Brain microvascular endothelial cell (primary cell): ENCODE measurements around the gene AP2A1.

Source experiments
- DNase-seq: peaks from one replicate; pipeline ENCODE4 v3.0.0-alpha.2; 2020
- H3K27ac ChIP-seq: fragments of 250-450 bp; sonication (Bioruptor Pico); 2 replicates; pipeline ENCODE4 v1.5.1; 2020; ENCODE audit warnings: mild to moderate bottlenecking, moderate library complexity
- H3K27me3 ChIP-seq: fragments of 250-450 bp; sonication (Bioruptor Pico); replicated peaks from 2 replicates; pipeline ENCODE4 v1.5.1; 2020; ENCODE audit warnings: mild to moderate bottlenecking
- H3K36me3 ChIP-seq: fragments of 250-450 bp; sonication (Bioruptor Pico); replicated peaks from 2 replicates; pipeline ENCODE4 v1.5.1; 2020; ENCODE audit warnings: mild to moderate bottlenecking
- H3K4me3 ChIP-seq: 2 replicates; pipeline ENCODE4 v1.5.1; 2011; ENCODE audit warnings: low read depth, mild to moderate bottlenecking, control low read depth, low read length, moderate library complexity
- CTCF ChIP-seq: IDR thresholded peaks from 2 replicates; pipeline ENCODE4 v1.5.1; 2011; ENCODE audit warnings: low read depth, mild to moderate bottlenecking, moderate library complexity, low read length, control low read depth, inconsistent platforms; ENCODE audit errors: missing control alignments
- in situ Hi-C: cut with HindIII; loops from 2 replicates; pipeline ENCODE4 v1.10.0; 2017; ENCODE audit warnings: low sequenced_read_pairs, low pct_ligation_motif_present

Gene AP2A1

GRCh38 chr19:49790866-49791265 is 24.1 kb downstream of the AP2A1 start:
- H3K27me3 ChIP-seq, result no peaks in the 10 kb centered on the region
- H3K27ac ChIP-seq, result no peak overlapping the region
- no peak for DNase-seq
- no peak overlapping the region for H3K4me3 ChIP-seq
- peaks cover 46% of the 10 kb centered on the region for H3K36me3 ChIP-seq
- no peak for TF ChIP-seq CTCF
- in situ Hi-C loops, result no loop called here

GRCh38 chr19:49791776-49792445 is 25.1 kb downstream of the AP2A1 start:
- no peak for TF ChIP-seq CTCF
- H3K4me3 ChIP-seq, result no peak overlapping the region
- H3K36me3 ChIP-seq, result peaks cover 57% of the 10 kb centered on the region
- no peaks in the 10 kb centered on the region for H3K27me3 ChIP-seq
- in situ Hi-C loops, result no loop called here
- no peak for DNase-seq
- no peak overlapping the region for H3K27ac ChIP-seq

- in situ Hi-C loops, result no loop called here
- Histone ChIP-seq H3K36me3 (peaks cover 58% of the 10 kb centered on the region), H3K4me3 (no peak overlapping the region), H3K27ac (no peak overlapping the region), H3K27me3 (no peaks in the 10 kb centered on the region)
- no peak for DNase-seq
- no peak for TF ChIP-seq CTCF
These were observed 26.2 kb downstream of the AP2A1 start for GRCh38 chr19:49792829-49793560.

- DNase-seq, result no peak
- H3K4me3 ChIP-seq, result no peak overlapping the region
- in situ Hi-C loops, result no loop called here
- H3K36me3 ChIP-seq, result peaks cover 61% of the 10 kb centered on the region
- TF ChIP-seq CTCF, result no peak
- no peaks in the 10 kb centered on the region for H3K27me3 ChIP-seq
- no peak overlapping the region for H3K27ac ChIP-seq
These were observed 26.7 kb downstream of the AP2A1 start for GRCh38 chr19:49793561-49793840.

- no peaks in the 10 kb centered on the region for H3K27me3 ChIP-seq
- no peak overlapping the region for H3K4me3 ChIP-seq
- no peak overlapping the region for H3K27ac ChIP-seq
- DNase-seq, result no peak
- no peak for TF ChIP-seq CTCF
- in situ Hi-C loops, result no loop called here
- H3K36me3 ChIP-seq, result peaks cover 79% of the 10 kb centered on the region
These were observed 28.8 kb downstream of the AP2A1 start for GRCh38 chr19:49795615-49796014.
